BE2C (cell line): Measurements from ENCODE around the gene ENOX1.

Experiments used
- DNase-seq: peaks from one replicate; pipeline ENCODE4 v3.0.0-alpha.2; 2020
- H3K27me3 ChIP-seq: fragments of 250-450 bp; sonication (Bioruptor Pico); 2 replicates; pipeline ENCODE4 v1.5.1; 2020; ENCODE audit warnings: mild to moderate bottlenecking
- H3K36me3 ChIP-seq: fragments of 250-450 bp; sonication (Bioruptor Pico); 2 replicates; pipeline ENCODE4 v1.5.1; 2020; ENCODE audit warnings: mild to moderate bottlenecking
- H3K4me1 ChIP-seq: fragments of 250-450 bp; sonication (Bioruptor Pico); 2 replicates; pipeline ENCODE4 v1.5.1; 2020
- H3K4me3 ChIP-seq: 2 replicates; pipeline ENCODE4 v1.5.1; 2011; ENCODE audit warnings: low read depth, low read length
- H3K9me3 ChIP-seq: fragments of 250-450 bp; sonication (Bioruptor Pico); 2 replicates; pipeline ENCODE4 v1.5.1; 2020
- CTCF ChIP-seq: IDR thresholded peaks from 2 replicates; pipeline ENCODE4 v1.5.1; 2012; ENCODE audit warnings: mild to moderate bottlenecking, low read depth, low read length

Gene ENOX1

GRCh38 chr13:43662976-43663375 is 123.8 kb downstream of the ENOX1 start:
- H3K27me3 ChIP-seq: no peaks in the 10 kb centered on the region
- TF ChIP-seq CTCF: no peak
- no peak for DNase-seq
- H3K9me3 ChIP-seq: no peaks in the 10 kb centered on the region
- H3K4me1 ChIP-seq: peaks cover 24% of the 10 kb centered on the region
- no peak overlapping the region for H3K4me3 ChIP-seq
- H3K36me3 ChIP-seq: no peaks in the 10 kb centered on the region

DNA sequence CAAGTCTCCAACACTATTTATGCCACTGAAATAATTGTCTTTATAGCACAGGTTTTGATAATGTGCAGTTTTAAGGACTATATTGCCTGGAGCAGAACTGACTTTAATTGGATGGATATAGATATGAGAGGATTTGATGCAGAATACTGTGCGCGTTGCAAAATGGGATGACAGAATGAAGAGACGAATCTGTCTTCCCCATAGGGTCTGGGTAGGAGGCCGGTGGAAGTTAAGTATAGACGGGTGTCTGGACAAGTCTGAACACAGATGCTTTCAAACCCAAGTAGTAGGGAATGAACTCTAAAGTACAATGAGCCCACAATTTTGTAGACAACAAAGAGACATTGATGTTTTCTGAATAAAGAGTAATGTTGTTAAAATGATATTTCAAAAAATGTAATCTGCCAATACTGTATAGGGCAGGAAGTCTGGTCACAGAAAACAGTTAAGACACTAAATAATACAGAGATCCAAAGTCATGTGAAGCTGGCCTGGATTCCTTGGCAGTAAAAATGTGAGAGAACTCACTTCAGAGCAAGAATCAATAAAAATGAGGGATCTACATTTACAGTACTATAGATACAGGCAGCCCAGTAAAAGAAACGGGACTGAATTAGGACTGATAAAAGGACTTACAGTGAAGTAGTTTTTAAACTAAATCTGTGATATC is 125.5 kb downstream of the ENOX1 start:
- no peaks in the 10 kb centered on the region for H3K36me3 ChIP-seq
- no peaks in the 10 kb centered on the region for H3K9me3 ChIP-seq
- no peaks in the 10 kb centered on the region for H3K27me3 ChIP-seq
- H3K4me1 ChIP-seq: peaks cover 22% of the 10 kb centered on the region
- H3K4me3 ChIP-seq: no peak overlapping the region
- DNase-seq: no peak
- TF ChIP-seq CTCF: no peak

GRCh38 chr13:43657485-43657884 is 129.3 kb downstream of the ENOX1 start:
- Histone ChIP-seq H3K27me3 (no peaks in the 10 kb centered on the region), H3K36me3 (no peaks in the 10 kb centered on the region), H3K9me3 (no peaks in the 10 kb centered on the region), H3K4me3 (no peak overlapping the region), H3K4me1 (peaks cover 11% of the 10 kb centered on the region)
- no peak for DNase-seq
- TF ChIP-seq CTCF: no peak

GRCh38 chr13:43653980-43654379 is 132.8 kb downstream of the ENOX1 start:
- Histone ChIP-seq H3K4me1 (peaks cover 6% of the 10 kb centered on the region), H3K9me3 (no peaks in the 10 kb centered on the region), H3K4me3 (no peak overlapping the region), H3K27me3 (no peaks in the 10 kb centered on the region), H3K36me3 (no peaks in the 10 kb centered on the region)
- no peak for DNase-seq
- no peak for TF ChIP-seq CTCF

DNA sequence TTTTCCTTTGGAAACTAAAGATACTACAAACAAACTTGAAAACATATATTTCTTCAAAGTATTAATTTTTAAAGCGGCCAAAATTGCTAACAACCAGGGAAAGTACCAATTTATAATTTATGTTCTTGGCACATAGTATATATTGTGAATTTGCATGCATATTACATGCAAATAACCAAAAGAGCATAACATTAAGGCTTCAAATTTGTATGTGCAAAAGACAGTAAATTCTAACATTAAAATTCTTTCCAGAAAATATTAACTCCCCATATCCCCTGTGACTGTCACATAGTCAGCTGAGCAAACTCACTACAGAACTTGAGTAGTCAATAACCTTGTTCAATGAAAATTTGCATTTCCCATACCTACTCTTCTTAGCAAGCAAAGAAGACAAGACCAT is 133.4 kb downstream of the ENOX1 start:
- H3K4me3 ChIP-seq: no peak overlapping the region
- no peak for TF ChIP-seq CTCF
- no peak for DNase-seq
- peaks cover 12% of the 10 kb centered on the region for H3K4me1 ChIP-seq
- H3K9me3 ChIP-seq: no peaks in the 10 kb centered on the region
- no peaks in the 10 kb centered on the region for H3K36me3 ChIP-seq
- H3K27me3 ChIP-seq: no peaks in the 10 kb centered on the region

DNA sequence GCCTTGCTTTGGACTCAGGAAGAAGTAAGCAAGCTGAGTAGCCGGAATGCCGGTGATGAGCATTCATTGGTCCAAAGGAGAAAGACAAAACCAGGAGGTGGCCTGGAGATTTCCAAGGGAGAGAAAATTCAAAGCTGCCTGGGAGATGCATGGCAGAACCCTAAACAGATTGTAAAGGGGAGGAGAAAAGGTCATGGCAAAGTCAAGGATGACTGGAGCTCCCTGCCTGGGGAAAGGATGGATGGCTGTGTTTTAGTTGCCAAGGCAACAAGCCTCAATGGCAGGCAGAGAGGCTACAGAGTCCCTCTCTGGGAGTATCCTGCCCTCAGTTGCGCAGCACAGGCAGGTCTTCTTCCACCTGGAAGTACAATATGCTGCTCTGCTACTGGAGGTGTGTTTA is 134.0 kb downstream of the ENOX1 start:
- H3K36me3 ChIP-seq: no peaks in the 10 kb centered on the region
- H3K4me1 ChIP-seq: peaks cover 16% of the 10 kb centered on the region
- no peak for TF ChIP-seq CTCF
- no peak overlapping the region for H3K4me3 ChIP-seq
- DNase-seq: peak; percentile 17
- H3K27me3 ChIP-seq: no peaks in the 10 kb centered on the region
- no peaks in the 10 kb centered on the region for H3K9me3 ChIP-seq
